WTC11 (cell line): ENCODE measurements around the gene OPN3. TPM values are rescaled to one million over a fixed set of nuclear protein-coding genes. Genes with fewer than 3 reads are reported as not detected.

Experiments used
- ATAC-seq: fragments of 200-7000 bp; cut with Tn5 transposase; 2 replicates; pipeline ENCODE4 v1.10.0; 2021; ENCODE audit warnings: mild to moderate bottlenecking, moderate library complexity
- CTCF ChIA-PET: fragments of 300-600 bp; sonication (Branson Sonifier 250); formaldehyde crosslinking; loops from one replicate; lab custom pipeline; 2021; ENCODE audit warnings: antibody characterized with exemption; lab: Charles Lee
- POLR2A ChIA-PET: fragments of 350-600 bp; sonication (Branson Sonifier 250); formaldehyde crosslinking; loops from one replicate; lab custom pipeline; 2021; ENCODE audit warnings: antibody characterized with exemption; lab: Charles Lee
- DNase-seq: peaks from one replicate; pipeline ENCODE4 v3.0.0; 2021; ENCODE audit warnings: low spot score
- H3K27ac Mint-ChIP-seq: 2 replicates; pipeline ENCODE4 v1.8.0; 2021; ENCODE audit warnings: mixed read lengths
- H3K27me3 Mint-ChIP-seq: 2 replicates; pipeline ENCODE4 v1.8.0; 2021; ENCODE audit warnings: low read depth, mild to moderate bottlenecking, moderate library complexity, mixed read lengths
- H3K36me3 Mint-ChIP-seq: 2 replicates; pipeline ENCODE4 v1.8.0; 2021; ENCODE audit warnings: mixed read lengths
- H3K4me1 Mint-ChIP-seq: 2 replicates; pipeline ENCODE4 v1.8.0; 2022; ENCODE audit warnings: mixed read lengths
- H3K4me3 Mint-ChIP-seq: 2 replicates; pipeline ENCODE4 v1.8.0; 2021; ENCODE audit warnings: mild to moderate bottlenecking, moderate library complexity, mixed read lengths
- H3K9me3 Mint-ChIP-seq: 2 replicates; pipeline ENCODE4 v1.8.0; 2021; ENCODE audit warnings: mixed read lengths
- AFF4 ChIP-seq: sonication (generic); formaldehyde crosslinking; IDR thresholded peaks from 2 replicates; pipeline ENCODE4 v1.8.1; 2023; ENCODE audit warnings: mild to moderate bottlenecking, missing genetic modification reagents, borderline replicate concordance
- ATF1 ChIP-seq: sonication (generic); formaldehyde crosslinking; IDR thresholded peaks from 2 replicates; pipeline ENCODE4 v1.8.1; 2023; ENCODE audit warnings: mild to moderate bottlenecking, moderate library complexity, missing genetic modification reagents
- ETV6 ChIP-seq: sonication (generic); formaldehyde crosslinking; IDR thresholded peaks from 2 replicates; pipeline ENCODE4 v1.8.1; 2022; ENCODE audit warnings: mild to moderate bottlenecking, missing genetic modification reagents
- FOXP4 ChIP-seq: sonication (generic); formaldehyde crosslinking; IDR thresholded peaks from 2 replicates; pipeline ENCODE4 v1.8.0; 2022; ENCODE audit warnings: mild to moderate bottlenecking, missing genetic modification reagents
- GRHL2 ChIP-seq: fragments of 250-450 bp; sonication (Bioruptor Pico); IDR thresholded peaks from 2 replicates; pipeline ENCODE4 v1.8.0; 2022; ENCODE audit warnings: mild to moderate bottlenecking, moderate library complexity; ENCODE audit not compliant: insufficient replicate concordance, severe bottlenecking
- GTF2I ChIP-seq: fragments of 250-450 bp; sonication (Bioruptor Pico); conservative IDR thresholded peaks from 2 replicates; pipeline ENCODE4 v1.4.0; 2021; ENCODE audit warnings: mild to moderate bottlenecking
- IRF2 ChIP-seq: sonication (generic); formaldehyde crosslinking; IDR thresholded peaks from 2 replicates; pipeline ENCODE4 v1.8.0; 2022; ENCODE audit warnings: low read depth, missing genetic modification reagents, borderline replicate concordance
- MYBL2 ChIP-seq: sonication (generic); formaldehyde crosslinking; IDR thresholded peaks from 2 replicates; pipeline ENCODE4 v1.8.1; 2023; ENCODE audit warnings: mild to moderate bottlenecking, moderate library complexity, missing genetic modification reagents
- PRDM15 ChIP-seq: sonication (generic); formaldehyde crosslinking; IDR thresholded peaks from 2 replicates; pipeline ENCODE4 v1.8.0; 2022; ENCODE audit warnings: missing genetic modification reagents
- PRRX2 ChIP-seq: fragments of 250-450 bp; sonication (Bioruptor Pico); IDR thresholded peaks from 2 replicates; pipeline ENCODE4 v1.8.0; 2021; ENCODE audit warnings: mild to moderate bottlenecking
- STAT6 ChIP-seq: sonication (generic); formaldehyde crosslinking; conservative IDR thresholded peaks from 2 replicates; pipeline ENCODE4 v1.8.1; 2023; ENCODE audit warnings: mild to moderate bottlenecking, low read depth, missing genetic modification reagents, moderate library complexity
- ZBTB21 ChIP-seq: sonication (generic); formaldehyde crosslinking; IDR thresholded peaks from 2 replicates; pipeline ENCODE4 v1.8.1; 2023; ENCODE audit warnings: mild to moderate bottlenecking, missing genetic modification reagents, borderline replicate concordance
- ZMAT4 ChIP-seq: fragments of 250-450 bp; sonication (Bioruptor Pico); IDR thresholded peaks from 2 replicates; pipeline ENCODE4 v1.9.0; 2021; ENCODE audit warnings: mild to moderate bottlenecking
- ZNF138 ChIP-seq: sonication (generic); formaldehyde crosslinking; conservative IDR thresholded peaks from 2 replicates; pipeline ENCODE4 v1.8.1; 2022; ENCODE audit warnings: mild to moderate bottlenecking, moderate library complexity, missing genetic modification reagents
- ZNF232 ChIP-seq: sonication (generic); formaldehyde crosslinking; IDR thresholded peaks from 2 replicates; pipeline ENCODE4 v1.8.0; 2022; ENCODE audit warnings: mild to moderate bottlenecking, missing genetic modification reagents
- ZNF317 ChIP-seq: sonication (generic); formaldehyde crosslinking; IDR thresholded peaks from 2 replicates; pipeline ENCODE4 v1.8.1; 2023; ENCODE audit warnings: low read depth, mild to moderate bottlenecking, moderate library complexity, missing genetic modification reagents, borderline replicate concordance
- ZNF396 ChIP-seq: fragments of 250-450 bp; sonication (Bioruptor Pico); IDR thresholded peaks from 2 replicates; pipeline ENCODE4 v1.8.0; 2021; ENCODE audit warnings: mild to moderate bottlenecking, moderate library complexity, borderline replicate concordance
- total RNA-seq: library from RNA; stranded (reverse); gene quantifications from 3 replicates; pipeline ENCODE4 v1.2.3, GENCODE V29; 2021

Gene OPN3
- total RNA-seq, 1 experiment from 2014 or later, result 17.2 TPM

GRCh38 chr1:241605146-241605805, 34.9 kb downstream of the OPN3 start:
- Mint-ChIP-seq H3K9me3 (no peaks in the 10 kb centered on the region), H3K4me1 (no peaks in the 10 kb centered on the region), H3K27me3 (no peaks in the 10 kb centered on the region), H3K27ac (no peak overlapping the region), H3K36me3 (peaks cover 6% of the 10 kb centered on the region; the same call in 1 of the 2 replicates), H3K4me3 (no peak overlapping the region)
- ChIA-PET CTCF (interaction anchor here (0.6 to 1.2 kb wide), 15 partner anchors 9 to 763 kb away, joined by 3 to 8 read pairs (median 3); partner anchors contain the start of genes CHML and OPN3), POLR2A (interaction anchor here (0.7 kb wide), 1 partner anchor 76 kb away, joined by 4 read pairs; no protein-coding TSS in a partner anchor)
- peak; percentile 95 for ATAC-seq
- no peak for TF ChIP-seq ZNF317 (CRISPR knock-in tag)
- no peak for TF ChIP-seq ETV6
- no peak for TF ChIP-seq GTF2I (CRISPR knock-in tag)
- no peak for TF ChIP-seq STAT6 (CRISPR knock-in tag)
- TF ChIP-seq AFF4 (CRISPR knock-in tag), result no peak
- TF ChIP-seq PRDM15, result no peak
- no peak for TF ChIP-seq FOXP4 (CRISPR knock-in tag)
- no peak for TF ChIP-seq ZNF232 (CRISPR knock-in tag)
- no peak for TF ChIP-seq ATF1 (CRISPR knock-in tag)
- TF ChIP-seq IRF2 (CRISPR knock-in tag), result no peak
- TF ChIP-seq GRHL2, result no peak
- TF ChIP-seq ZBTB21 (CRISPR knock-in tag), result no peak
- TF ChIP-seq ZNF396 (CRISPR knock-in tag), result no peak
- no peak for TF ChIP-seq ZNF138
- TF ChIP-seq ZMAT4 (CRISPR knock-in tag), result no peak
- no peak for TF ChIP-seq PRRX2 (CRISPR knock-in tag)
- TF ChIP-seq MYBL2 (CRISPR knock-in tag), result no peak
- TF ChIP-seq, all 79 proteins: peak for 0
- DNase-seq, result peak; percentile 21
